DOHH2 (cell line): Measurements from ENCODE around the gene TMCO4.

ENCODE experiments used
- EZH2phosphoT487 ChIP-seq: fragments of 200-600 bp; sonication (generic); IDR thresholded peaks from 2 replicates; pipeline ENCODE4 v1.6.1; 2017; ENCODE audit warnings: borderline replicate concordance, mild to moderate bottlenecking, antibody characterized with exemption, low read length, moderate library complexity, mixed read lengths
- TF ChIP-seq, protein P1 (sequence below): fragments of 200-600 bp; sonication (generic); IDR thresholded peaks from one replicate; pipeline ENCODE4 v1.5.1; 2014; ENCODE audit warnings: antibody characterized with exemption, mild to moderate bottlenecking, low read depth, low read length; ENCODE audit not compliant: poor library complexity, severe bottlenecking

DNA sequence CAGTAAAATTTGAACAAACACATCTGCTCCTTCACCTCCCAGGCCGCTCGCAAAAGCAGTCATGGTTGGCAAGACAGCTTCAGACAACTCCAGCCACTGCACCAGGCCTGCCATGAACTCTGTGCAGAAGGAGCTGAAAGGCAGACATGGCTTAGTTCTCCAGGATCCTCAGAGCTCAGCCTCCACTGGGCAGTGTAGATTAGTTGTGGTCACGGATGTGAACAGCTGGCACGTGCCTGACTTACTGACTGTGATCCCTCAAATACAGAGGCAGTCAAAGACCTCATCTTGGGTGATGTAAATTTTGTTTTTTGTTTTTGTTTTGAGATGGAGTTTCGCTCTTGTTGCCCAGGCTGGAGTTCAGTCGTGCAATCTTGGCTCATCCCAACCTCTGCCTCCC lies 28.4 kb downstream of the TMCO4 start:
- TF ChIP-seq, protein P1, sequence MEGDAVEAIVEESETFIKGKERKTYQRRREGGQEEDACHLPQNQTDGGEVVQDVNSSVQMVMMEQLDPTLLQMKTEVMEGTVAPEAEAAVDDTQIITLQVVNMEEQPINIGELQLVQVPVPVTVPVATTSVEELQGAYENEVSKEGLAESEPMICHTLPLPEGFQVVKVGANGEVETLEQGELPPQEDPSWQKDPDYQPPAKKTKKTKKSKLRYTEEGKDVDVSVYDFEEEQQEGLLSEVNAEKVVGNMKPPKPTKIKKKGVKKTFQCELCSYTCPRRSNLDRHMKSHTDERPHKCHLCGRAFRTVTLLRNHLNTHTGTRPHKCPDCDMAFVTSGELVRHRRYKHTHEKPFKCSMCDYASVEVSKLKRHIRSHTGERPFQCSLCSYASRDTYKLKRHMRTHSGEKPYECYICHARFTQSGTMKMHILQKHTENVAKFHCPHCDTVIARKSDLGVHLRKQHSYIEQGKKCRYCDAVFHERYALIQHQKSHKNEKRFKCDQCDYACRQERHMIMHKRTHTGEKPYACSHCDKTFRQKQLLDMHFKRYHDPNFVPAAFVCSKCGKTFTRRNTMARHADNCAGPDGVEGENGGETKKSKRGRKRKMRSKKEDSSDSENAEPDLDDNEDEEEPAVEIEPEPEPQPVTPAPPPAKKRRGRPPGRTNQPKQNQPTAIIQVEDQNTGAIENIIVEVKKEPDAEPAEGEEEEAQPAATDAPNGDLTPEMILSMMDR = no peak
- no peak for TF ChIP-seq EZH2phosphoT487
